ENCODE measurements around the gene ERC2. TPM values are rescaled to one million over a fixed set of nuclear protein-coding genes. Genes with fewer than 3 reads are reported as not detected.

The ERC2 gene
- total and polyA plus RNA-seq, 2 of the 13 experiments (the other 11 are each of a cell fraction or from before 2014, with no cell fraction given) = 0.16 to 0.22 TPM

- TF ChIP-seq ZNF710 (CRISPR knock-in tag; IDR thresholded peaks at IDR 0.05; ENCODE audit: borderline replicate concordance) (no peak), ZFP36L2 (CRISPR knock-in tag; IDR thresholded peaks at IDR 0.05) (no peak), ZNF563 (CRISPR knock-in tag; IDR thresholded peaks at IDR 0.05) (no peak)
These were observed 355.0 kb downstream of the ERC2 start (continued) for GRCh38 chr3:56113231-56113630.

GRCh38 chr3:56111606-56112304 is 356.5 kb downstream of the ERC2 start:
- ChIA-PET POLR2A (no interaction called here), CTCF (ENCODE audit: low intra/inter-chr PET ratio, low total read pairs) (no interaction called here)
- ATAC-seq (no peak), FAIRE-seq (no peak), DNase-seq (ENCODE audit: low spot score) (no peak)
- BruUV-seq (replicated peaks) = no TSS peak
- Histone ChIP-seq H3K36me3 (replicated peaks in 1 of 2; ENCODE audit: control insufficient read depth in 1 of 2, insufficient read depth in 2 of 2, low read length in 2 of 2) (no peaks in the 10 kb centered on the region), H3K27ac (ENCODE audit: extremely low read length, insufficient read depth, low read length) (no peak overlapping the region), H3K4me2 (ENCODE audit: low read depth, low read length) (no peak overlapping the region), H3K27me3 (ENCODE audit: control insufficient read depth in 1 of 2, insufficient read depth in 2 of 2, low read length in 2 of 2) (no peaks in the 10 kb centered on the region), H3K9me3 (ENCODE audit: low read length) (peaks cover 16% of the 10 kb centered on the region; the same call in 1 of the 2 replicates), H2AFZ (ENCODE audit: low read length) (no peak overlapping the region), H3K4me3 (replicated peaks in 1 of 3; ENCODE audit: insufficient read depth in 1 of 3, low read depth in 2 of 3, low read length in 3 of 3) (no peak overlapping the region), H3K9ac (ENCODE audit: insufficient read depth, low read depth, low read length) (no peak overlapping the region), H3K4me1 (ENCODE audit: insufficient read depth, low read length) (no peaks in the 10 kb centered on the region), H3K79me2 (ENCODE audit: insufficient read depth, low read length) (no peaks in the 10 kb centered on the region), H4K20me1 (ENCODE audit: insufficient read depth, low read length) (no peaks in the 10 kb centered on the region)
- intact Hi-C loops (cut with micrococcal nuclease; ENCODE audit: unreplicated experiment) (no loop called here), in situ Hi-C loops (cut with HindIII; ENCODE audit: extremely low pct_ligation_motif_present, low pct_unique_long_range_greater_than_20kb) (no loop called here)
- 0% methylated on average over 3 of the region's 3 CpGs for WGBS (ENCODE audit: low lambda C conversion rate)
- TF ChIP-seq ZFY (CRISPR knock-in tag; IDR thresholded peaks at IDR 0.05) = no peak
- no peak for TF ChIP-seq RNF2 (conservative IDR thresholded peaks at IDR 0.05; ENCODE audit: low read depth)
- TF ChIP-seq ZNF720 (CRISPR knock-in tag; IDR thresholded peaks at IDR 0.05) = no peak
- TF ChIP-seq JUNB (CRISPR knock-in tag; IDR thresholded peaks at IDR 0.05; ENCODE audit: borderline replicate concordance) = no peak
- no peak for TF ChIP-seq ZFP36 (IDR thresholded peaks at IDR 0.05; ENCODE audit: borderline replicate concordance, low read depth, low read length, partially characterized antibody)
- TF ChIP-seq ZKSCAN8 (CRISPR knock-in tag; IDR thresholded peaks at IDR 0.05; ENCODE audit: borderline replicate concordance) = no peak
- TF ChIP-seq FOXK1 (CRISPR knock-in tag; IDR thresholded peaks at IDR 0.05; ENCODE audit: borderline replicate concordance, low read depth) = no peak
- TF ChIP-seq ZNF747 (CRISPR knock-in tag; IDR thresholded peaks at IDR 0.05; ENCODE audit: borderline replicate concordance) = no peak
- no peak for TF ChIP-seq USF2 (IDR thresholded peaks at IDR 0.05; ENCODE audit: low read depth, low read length)
- TF ChIP-seq USF2 (CRISPR knock-in tag; IDR thresholded peaks at IDR 0.05; ENCODE audit: borderline replicate concordance) = no peak
- TF ChIP-seq E2F5 (CRISPR knock-in tag; conservative IDR thresholded peaks at IDR 0.05) = no peak
- no peak for TF ChIP-seq ZFP82 (CRISPR knock-in tag; IDR thresholded peaks at IDR 0.05; ENCODE audit: borderline replicate concordance)
- TF ChIP-seq ZSCAN30 (CRISPR knock-in tag; IDR thresholded peaks at IDR 0.05) = no peak
- TF ChIP-seq BATF2 (CRISPR knock-in tag; IDR thresholded peaks at IDR 0.05) = no peak
- TF ChIP-seq TSC22D2 (CRISPR knock-in tag; IDR thresholded peaks at IDR 0.05; ENCODE audit: borderline replicate concordance) = no peak
